Activated T-cell treated with anti-CD3 and anti-CD28 coated beads, Interleukin-2, amount 50 U/mL, for 48 hours (primary cell): ENCODE data around the gene TRIM25.

Experiments used
- DNase-seq, 2 experiments: peaks; one replicate each; pipeline ENCODE4 v3.0.0-alpha.2; 2020

Gene TRIM25

DNA sequence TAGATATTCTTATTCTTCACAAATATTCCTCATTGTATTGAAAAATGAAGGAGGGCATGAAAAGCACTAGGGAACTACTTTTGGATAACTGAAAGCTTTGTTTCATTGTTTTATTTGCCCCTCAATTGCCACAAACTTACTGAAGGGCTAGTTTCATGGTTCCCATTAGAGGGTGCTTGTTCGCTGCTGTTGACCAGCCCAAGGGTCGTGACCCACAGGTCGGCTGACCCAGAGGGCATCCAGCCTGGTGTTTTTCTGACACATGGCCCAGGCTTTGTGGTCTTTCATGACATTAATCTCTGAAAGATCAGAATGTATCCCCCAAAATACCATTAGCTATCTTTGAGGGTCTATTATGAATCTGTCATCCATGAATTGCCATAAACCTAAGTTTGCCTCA lies 49.9 kb downstream of the TRIM25 start:
- DNase-seq, result no peak

DNA sequence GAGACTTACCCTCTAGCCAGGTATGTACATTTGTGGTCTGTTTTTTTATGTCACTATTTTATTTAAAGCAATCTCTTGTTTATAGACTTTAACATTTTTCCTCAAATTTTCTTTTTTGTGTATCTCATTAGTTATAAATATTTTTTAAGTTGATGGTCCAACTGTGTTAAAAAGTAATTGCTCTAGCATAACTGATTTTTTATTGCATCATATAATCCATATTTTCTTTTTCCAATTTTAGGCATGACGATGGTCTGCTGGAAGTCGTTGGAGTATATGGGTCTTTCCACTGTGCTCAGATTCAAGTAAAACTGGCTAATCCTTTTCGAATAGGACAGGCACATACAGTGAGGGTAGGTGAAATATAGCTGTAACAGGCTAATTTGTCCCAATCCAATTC lies 52.0 kb downstream of the TRIM25 start:
- DNase-seq, result no peak

DNA sequence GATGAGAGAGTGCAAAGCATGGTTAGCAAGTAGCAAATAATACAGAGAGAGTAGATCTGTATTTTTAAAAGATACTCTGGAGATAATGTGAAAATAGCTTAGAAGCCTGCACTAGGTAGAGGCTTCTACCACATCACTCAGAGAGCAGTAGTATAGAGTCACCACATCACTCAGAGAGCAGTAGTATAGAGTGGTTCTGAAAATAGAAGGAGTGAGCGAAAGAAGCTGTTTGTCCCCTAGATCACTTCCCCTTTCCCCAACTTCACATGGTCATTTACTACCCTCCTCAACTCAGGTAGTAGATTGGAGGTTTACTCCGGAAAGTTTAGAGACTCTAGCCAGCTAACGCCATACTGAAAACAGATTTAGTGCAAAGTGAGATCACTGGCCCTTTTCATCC lies 62.8 kb downstream of the TRIM25 start:
- DNase-seq, result no peak

DNA sequence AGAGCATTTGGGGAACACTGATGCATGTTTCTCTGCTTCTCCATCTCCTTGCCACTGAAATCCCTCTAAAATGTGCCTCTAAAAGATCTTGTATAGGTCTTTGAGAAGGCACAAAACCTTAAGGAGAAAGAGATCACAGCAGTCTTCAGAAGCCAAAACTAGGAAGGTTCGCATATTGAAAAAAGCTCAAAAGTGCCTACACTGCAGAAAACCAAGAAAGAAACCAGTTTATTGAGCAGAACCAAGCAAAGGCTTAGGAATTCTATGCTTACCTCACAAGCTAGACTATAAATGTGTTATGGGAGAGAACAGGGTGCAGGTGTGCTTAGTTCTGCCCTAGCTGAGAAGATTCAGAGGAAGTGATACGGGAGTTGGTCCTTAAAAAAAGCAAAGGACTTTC lies 63.3 kb downstream of the TRIM25 start:
- DNase-seq, result no peak

DNA sequence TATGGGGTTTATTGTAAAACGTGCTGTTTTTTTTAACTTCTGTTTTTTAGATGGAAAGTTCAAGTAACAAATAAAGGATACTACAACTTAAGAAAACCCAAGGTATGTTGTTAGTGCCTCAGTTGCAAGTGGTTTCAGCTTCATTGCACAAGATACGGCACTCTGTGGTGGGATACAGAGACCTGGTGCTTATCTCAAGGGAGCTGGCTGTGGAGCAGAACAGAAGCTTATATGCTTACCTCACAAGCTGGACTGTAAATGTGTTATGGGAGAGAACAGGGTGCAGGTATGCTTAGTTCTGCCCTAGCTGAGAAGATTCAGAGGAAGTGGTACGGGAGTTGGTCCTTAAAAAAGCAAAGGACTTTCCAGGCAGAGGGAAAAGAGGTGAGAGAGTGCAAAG lies 64.7 kb downstream of the TRIM25 start:
- no peak for DNase-seq

DNA sequence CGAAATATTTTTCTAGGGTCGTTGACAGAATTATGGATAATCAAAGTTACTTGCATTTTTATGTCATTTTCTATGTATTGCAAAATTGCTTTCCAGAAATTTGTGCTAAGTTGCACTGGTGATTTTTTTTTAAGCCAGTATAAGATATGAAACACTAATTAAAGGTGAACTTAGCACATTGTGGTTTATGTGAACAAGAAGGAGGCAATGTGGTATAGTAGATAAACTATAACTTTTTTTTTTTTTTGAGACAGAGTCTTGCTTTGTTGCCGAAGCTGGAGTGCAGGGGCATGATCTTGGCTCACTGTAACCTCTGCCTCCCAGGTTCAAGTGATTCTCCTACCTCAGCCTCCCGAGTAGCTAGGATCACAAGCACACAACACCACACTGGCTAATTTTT lies 66.7 kb downstream of the TRIM25 start:
- no peak for DNase-seq

DNA sequence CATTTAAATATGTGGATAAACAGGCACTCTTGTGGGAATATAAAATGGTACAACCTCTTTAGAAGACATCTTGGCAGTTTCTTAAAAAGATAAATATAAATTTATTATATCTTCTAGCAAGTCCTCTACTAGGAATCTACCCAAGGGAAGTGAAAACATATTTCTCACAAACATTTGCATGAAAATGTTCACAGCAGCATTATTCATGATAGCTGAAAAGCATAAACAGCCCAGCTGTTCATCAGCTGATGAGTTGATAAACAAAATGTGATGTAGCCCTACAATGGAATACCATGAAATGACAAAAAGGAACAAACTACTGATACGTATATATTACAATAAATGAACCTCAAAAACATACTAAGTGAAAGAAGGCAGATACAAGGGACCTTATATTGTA lies 67.9 kb downstream of the TRIM25 start:
- no peak for DNase-seq

DNA sequence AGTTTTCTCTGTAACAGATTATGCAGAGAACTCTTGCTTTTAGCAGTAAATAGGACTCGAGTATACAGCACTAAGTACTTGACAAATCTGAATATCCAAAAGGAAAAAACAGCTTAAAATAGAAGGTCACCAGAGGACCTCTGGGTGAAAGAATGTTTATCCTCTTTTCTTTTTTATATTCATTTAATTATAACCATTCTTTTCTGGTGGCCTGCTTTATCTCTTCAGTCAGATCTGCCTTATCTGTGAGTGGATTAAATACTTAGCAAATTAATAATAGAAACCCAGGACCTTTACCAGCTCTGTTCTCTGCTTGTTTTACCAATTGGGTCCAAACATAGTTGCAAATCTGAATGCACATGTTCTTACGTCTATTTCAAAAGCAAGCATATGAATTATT lies 71.3 kb downstream of the TRIM25 start:
- DNase-seq, result no peak

DNA sequence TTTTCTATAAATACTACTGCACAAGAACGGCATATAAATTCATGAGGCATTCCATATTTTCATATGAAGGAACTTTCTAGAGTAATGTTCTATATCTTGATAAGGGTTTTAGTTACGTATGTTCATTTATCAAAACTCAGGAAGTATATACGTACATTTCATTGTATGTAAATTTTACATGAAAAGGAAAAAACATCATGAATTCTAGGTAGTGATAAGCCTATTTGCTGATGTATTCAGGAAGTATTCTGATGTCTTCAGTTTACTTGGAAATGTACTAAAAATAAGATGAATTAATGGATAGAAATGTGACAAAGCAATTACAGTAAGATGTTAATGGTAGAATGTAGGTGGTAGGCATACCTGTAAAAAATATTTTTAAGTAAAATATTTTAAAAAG lies 75.2 kb downstream of the TRIM25 start:
- no peak for DNase-seq
